Measurements from ENCODE around the gene CSF1R. TPM values are rescaled to one million over a fixed set of nuclear protein-coding genes. Genes with fewer than 3 reads are reported as not detected.

Gene CSF1R
- total and polyA plus RNA-seq, 2 of the 4 experiments (the other 2 are of a cell fraction) = 0.14 to 0.36 TPM

DNA sequence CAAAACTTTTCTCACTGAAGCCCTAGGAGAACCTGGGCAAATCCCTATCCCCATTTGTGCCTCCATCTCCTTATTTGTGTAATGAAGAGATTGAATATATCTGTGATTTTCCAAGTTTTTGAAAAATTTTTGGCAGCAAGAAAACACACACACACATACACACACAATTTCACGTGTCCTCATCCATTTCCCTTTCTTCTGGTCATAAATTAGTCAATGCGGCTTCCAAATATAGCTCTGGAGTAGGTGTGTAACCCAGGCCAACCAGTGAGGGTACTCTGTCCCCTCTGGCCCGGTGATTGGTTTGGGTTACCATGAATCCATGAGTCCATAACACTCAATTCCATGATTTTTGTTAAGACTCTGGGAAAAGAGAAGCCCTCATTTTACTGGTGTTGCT is 12.7 kb downstream of the CSF1R start:
- CTCF ChIA-PET = interaction anchor here (0.7 kb wide), 1 partner anchor 376 kb away, joined by 4 read pairs; no protein-coding TSS in a partner anchor
- no peak overlapping the region for H3K18ac ChIP-seq (ENCODE audit: low read depth, low read length)

More for the DNA sequence above, 12.7 kb downstream of the CSF1R start:
- Histone ChIP-seq H4K91ac (ENCODE audit: insufficient read depth, low read depth, low read length) (no peak overlapping the region), H3K27me3 (ENCODE audit: control insufficient read depth, insufficient read depth, low read length) (peaks cover 29% of the 10 kb centered on the region), H4K5ac (ENCODE audit: low read depth, low read length) (no peak overlapping the region), H3K4me2 (ENCODE audit: low read depth, low read length) (no peak overlapping the region), H2BK15ac (ENCODE audit: low read depth, low read length) (no peak overlapping the region), H3K9me1 (ENCODE audit: insufficient read depth, low read length) (no peaks in the 10 kb centered on the region), H3K56ac (ENCODE audit: extremely low read depth, insufficient read depth, low read length) (no peak overlapping the region), H3K4me3 (ENCODE audit: insufficient read depth, low read depth, low read length) (no peak overlapping the region), H2AK5ac (ENCODE audit: low read depth, low read length) (no peak overlapping the region), H3K9ac (ENCODE audit: low read depth, low read length) (no peak overlapping the region), H3K36me3 (ENCODE audit: control insufficient read depth, insufficient read depth, low read length) (no peaks in the 10 kb centered on the region), H2AK9ac (replicated peaks; ENCODE audit: low read depth, low read length, poor library complexity) (no peak overlapping the region), H2BK5ac (ENCODE audit: low read depth, low read length, poor library complexity, severe bottlenecking) (no peak overlapping the region), H4K8ac (ENCODE audit: low read depth in 2 of 2, low read length in 2 of 2) (no peak overlapping the region), H4K20me1 (ENCODE audit: insufficient read depth, low read length) (no peaks in the 10 kb centered on the region), H3K4me1 (ENCODE audit: control insufficient read depth, insufficient read depth, low read length) (no peaks in the 10 kb centered on the region), H2BK20ac (ENCODE audit: low read depth, low read length) (no peak overlapping the region), H3K9me3 (ENCODE audit: control insufficient read depth, insufficient read depth, low read length) (peaks cover 9% of the 10 kb centered on the region), H3K23ac (ENCODE audit: low read depth, low read length) (no peak overlapping the region), H3K4ac (ENCODE audit: low read depth, low read length) (no peak overlapping the region), H2BK120ac (ENCODE audit: low read depth, low read length) (no peak overlapping the region), H2AFZ (replicated peaks; ENCODE audit: low read length, poor library complexity) (no peak overlapping the region), H3K79me1 (ENCODE audit: low read depth in 1 of 2, low read length in 2 of 2) (no peaks in the 10 kb centered on the region), H3K14ac (replicated peaks; ENCODE audit: low read depth, low read length) (no peak overlapping the region), H3K27ac (ENCODE audit: insufficient read depth, low read length) (no peak overlapping the region)
- ATAC-seq (ENCODE audit: low read depth) (no peak), DNase-seq (no peak)
- no TSS peak for BruUV-seq (replicated peaks)
- WGBS, 2 experiments (ENCODE audit: extremely low coverage in 2 of 2, insufficient read length in 1 of 2) = no CpG with 5 or more reads among the region's 3 CpGs
- in situ Hi-C loops (cut with MboI; ENCODE audit: low sequenced_read_pairs) = no loop called here
- intact Hi-C loops (cut with micrococcal nuclease) = no loop called here
- TF ChIP-seq CTCF (conservative IDR thresholded peaks at IDR 0.05; ENCODE audit: low read depth, low read length) (no peak), SMC3 (IDR thresholded peaks at IDR 0.05; ENCODE audit: low read depth, low read length) (no peak)
- TF ChIP-seq, protein P1, sequence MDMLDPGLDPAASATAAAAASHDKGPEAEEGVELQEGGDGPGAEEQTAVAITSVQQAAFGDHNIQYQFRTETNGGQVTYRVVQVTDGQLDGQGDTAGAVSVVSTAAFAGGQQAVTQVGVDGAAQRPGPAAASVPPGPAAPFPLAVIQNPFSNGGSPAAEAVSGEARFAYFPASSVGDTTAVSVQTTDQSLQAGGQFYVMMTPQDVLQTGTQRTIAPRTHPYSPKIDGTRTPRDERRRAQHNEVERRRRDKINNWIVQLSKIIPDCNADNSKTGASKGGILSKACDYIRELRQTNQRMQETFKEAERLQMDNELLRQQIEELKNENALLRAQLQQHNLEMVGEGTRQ (IDR thresholded peaks at IDR 0.05; ENCODE audit: low read depth, low read length) = no peak
- dilution Hi-C loops (cut with HindIII; ENCODE audit: low sequenced_read_pairs, unreplicated experiment) = no loop called here
- POLR2A ChIA-PET (ENCODE audit: unreplicated experiment) = no interaction called here
